Mucosa of gallbladder (tissue), 1 donor: Measurements from ENCODE around the gene TAS2R3. TPM values are rescaled to one million over a fixed set of nuclear protein-coding genes. Genes with fewer than 3 reads are reported as not detected.
A peak's percentile ranks its signal among the peaks of the same experiment; 100 is the strongest.

ENCODE experiments used
- DNase-seq: peaks from one replicate; pipeline ENCODE4 v3.0.0-alpha.2; 2020; ENCODE audit warnings: low spot score
- total RNA-seq: library from RNA; stranded (reverse); gene quantifications from one replicate; pipeline ENCODE4 v1.2.1, GENCODE V29; 2021
- donor health status: DM: no; HTN: no; CAD: no.

Gene TAS2R3
- total RNA-seq, 1 donor from 2014 or later, result 1.5 TPM

- DNase-seq, result peak; percentile 17
Observed at GRCh38 chr7:141785706-141786552, 22.0 kb downstream of the TAS2R3 start.

- DNase-seq, result no peak
Observed at GRCh38 chr7:141788296-141788695, 24.4 kb downstream of the TAS2R3 start.

- DNase-seq, result no peak
Observed at GRCh38 chr7:141789917-141790316, 26.0 kb downstream of the TAS2R3 start, which contains the start of gene TAS2R5. TSS of gene TAS2R5 (plus strand) at chr7:141790217. CDS start at chr7:141790362, 145 bp downstream.

GRCh38 chr7:141792526-141792925 lies 28.6 kb downstream of the TAS2R3 start:
- no peak for DNase-seq

Other genes with a start within 250 kb of the TAS2R3 start
- gene AGK, start 212.7 kb upstream of the TAS2R3 start, total RNA-seq, result 20.7 TPM
- 23.0 TPM for gene DENND11, start 61.9 kb upstream of the TAS2R3 start, total RNA-seq
- gene WEE2, start 55.7 kb upstream of the TAS2R3 start, total RNA-seq, result not detected
- 67.9 TPM for gene SSBP1, start 25.7 kb upstream of the TAS2R3 start, total RNA-seq
- 1.0 TPM for gene TAS2R4, start 12.6 kb downstream of the TAS2R3 start, total RNA-seq
- 1.2 TPM for gene TAS2R5, start 26.1 kb downstream of the TAS2R3 start, total RNA-seq
- gene PRSS37, start 77.4 kb downstream of the TAS2R3 start, total RNA-seq, result not detected
- gene OR9A4, start 152.3 kb downstream of the TAS2R3 start, total RNA-seq, result not detected
- gene CLEC5A, start 182.9 kb downstream of the TAS2R3 start, total RNA-seq, result 11.6 TPM
- gene TAS2R38, start 209.7 kb downstream of the TAS2R3 start, total RNA-seq, result not detected
- gene MGAM, start 231.8 kb downstream of the TAS2R3 start, total RNA-seq, result 0.78 TPM